ENCODE measurements around the gene MAN1A1. TPM values are rescaled to one million over a fixed set of nuclear protein-coding genes. Genes with fewer than 3 reads are reported as not detected.
A peak's percentile ranks its signal among the peaks of the same experiment; 100 is the strongest.
"Not testable (repeated sequence)": the region's sequence is repeated elsewhere in the genome, so short reads cannot be mapped to it uniquely, and the experiment has no call there.

The MAN1A1 gene
- total RNA-seq, 2 donors from 2014 or later = 41.7 to 43.7 TPM

- Mint-ChIP-seq H3K4me3 (no peak overlapping the region), H3K4me1 (peaks cover 23% of the 10 kb centered on the region), H3K36me3 (ENCODE audit: low read depth) (no peaks in the 10 kb centered on the region), H3K27me3 (ENCODE audit: insufficient read depth) (peaks cover 2% of the 10 kb centered on the region), H3K9me3 (no peaks in the 10 kb centered on the region), H3K27ac (no peak overlapping the region)
- no peak overlapping the region for H3K9ac ChIP-seq (ENCODE audit: extremely low read depth, low read length, poor library complexity, severe bottlenecking)
- no peaks in the 10 kb centered on the region for H3K4me1 ChIP-seq (ENCODE audit: control insufficient read depth, insufficient read depth, low read length)
- DNase-seq = no peak
- H3K27ac ChIP-seq (ENCODE audit: low read depth, low read length) = no peak overlapping the region
- TF ChIP-seq CTCF (conservative IDR thresholded peaks at IDR 0.05) = no peak
- peaks cover 3% of the 10 kb centered on the region for H3K27me3 ChIP-seq (ENCODE audit: control insufficient read depth, insufficient read depth, low read length, poor library complexity, severe bottlenecking)
- no peaks in the 10 kb centered on the region for H3K36me3 ChIP-seq (ENCODE audit: control insufficient read depth, insufficient read depth, low read length)
- peak overlapping the region; percentile 3 for H3K4me3 ChIP-seq (ENCODE audit: low read length)
- no peaks in the 10 kb centered on the region for H3K9me3 ChIP-seq (ENCODE audit: control insufficient read depth, low read length)
- 100% methylated on average over 1 of the region's 1 CpG for WGBS, 2 experiments (ENCODE audit: insufficient coverage in 1 of 2, insufficient read length in 1 of 2)
Measured at GRCh38 chr6:119170103-119170446, 179.5 kb downstream of the MAN1A1 start.

GRCh38 chr6:119169355-119169754 lies 180.2 kb downstream of the MAN1A1 start:
- H3K4me1 ChIP-seq (ENCODE audit: control insufficient read depth, insufficient read depth, low read length); H3K4me3 ChIP-seq (ENCODE audit: low read length); DNase-seq; H3K27me3 Mint-ChIP-seq (ENCODE audit: insufficient read depth); H3K27ac Mint-ChIP-seq; H3K9me3 Mint-ChIP-seq; H3K36me3 Mint-ChIP-seq (ENCODE audit: low read depth); H3K36me3 ChIP-seq (ENCODE audit: control insufficient read depth, insufficient read depth, low read length); H3K9me3 ChIP-seq (ENCODE audit: control insufficient read depth, low read length); H3K27me3 ChIP-seq (ENCODE audit: control insufficient read depth, insufficient read depth, low read length, poor library complexity, severe bottlenecking); H3K27ac ChIP-seq (ENCODE audit: low read depth, low read length); H3K9ac ChIP-seq (ENCODE audit: extremely low read depth, low read length, poor library complexity, severe bottlenecking); H3K4me3 Mint-ChIP-seq: not testable (repeated sequence)
- WGBS, 2 experiments (ENCODE audit: insufficient coverage in 1 of 2, insufficient read length in 1 of 2) = 98 to 100% methylated on average over 2 of the region's 2 CpGs
- peaks cover 23% of the 10 kb centered on the region for H3K4me1 Mint-ChIP-seq

- peaks cover 3% of the 10 kb centered on the region for H3K27me3 ChIP-seq (ENCODE audit: control insufficient read depth, insufficient read depth, low read length, poor library complexity, severe bottlenecking)
- H3K9me3 ChIP-seq (ENCODE audit: control insufficient read depth, low read length) = no peaks in the 10 kb centered on the region
- no peak overlapping the region for H3K27ac ChIP-seq (ENCODE audit: low read depth, low read length)
- DNase-seq = no peak
- Mint-ChIP-seq H3K27ac (no peak overlapping the region), H3K36me3 (ENCODE audit: low read depth) (no peaks in the 10 kb centered on the region), H3K4me3 (no peak overlapping the region), H3K4me1 (peaks cover 13% of the 10 kb centered on the region), H3K27me3 (ENCODE audit: insufficient read depth) (peaks cover 2% of the 10 kb centered on the region), H3K9me3 (no peaks in the 10 kb centered on the region)
- H3K4me1 ChIP-seq (ENCODE audit: control insufficient read depth, insufficient read depth, low read length) = no peaks in the 10 kb centered on the region
- no peak overlapping the region for H3K9ac ChIP-seq (ENCODE audit: extremely low read depth, low read length, poor library complexity, severe bottlenecking)
- no peaks in the 10 kb centered on the region for H3K36me3 ChIP-seq (ENCODE audit: control insufficient read depth, insufficient read depth, low read length)
- no peak for TF ChIP-seq CTCF (conservative IDR thresholded peaks at IDR 0.05)
- WGBS, 2 experiments (ENCODE audit: insufficient coverage in 1 of 2, insufficient read length in 1 of 2) = 91 to 94% methylated on average over 3 of the region's 3 CpGs
- H3K4me3 ChIP-seq (ENCODE audit: low read length) = no peak overlapping the region
Measured at GRCh38 chr6:119166024-119166784, 183.4 kb downstream of the MAN1A1 start.

GRCh38 chr6:119163006-119163405 lies 186.6 kb downstream of the MAN1A1 start:
- 92 to 94% methylated on average over 4 to 8 of the region's 8 CpGs for WGBS, 2 experiments (ENCODE audit: insufficient coverage in 1 of 2, insufficient read length in 1 of 2)
- Mint-ChIP-seq H3K36me3 (ENCODE audit: low read depth) (no peaks in the 10 kb centered on the region), H3K4me1 (no peaks in the 10 kb centered on the region), H3K27me3 (ENCODE audit: insufficient read depth) (peaks cover 7% of the 10 kb centered on the region), H3K27ac (no peak overlapping the region), H3K9me3 (no peaks in the 10 kb centered on the region), H3K4me3 (no peak overlapping the region)
- Histone ChIP-seq H3K36me3 (ENCODE audit: control insufficient read depth, insufficient read depth, low read length) (no peaks in the 10 kb centered on the region), H3K27me3 (ENCODE audit: control insufficient read depth, insufficient read depth, low read length, poor library complexity, severe bottlenecking) (peaks cover 3% of the 10 kb centered on the region), H3K4me3 (ENCODE audit: low read length) (no peak overlapping the region), H3K9me3 (ENCODE audit: control insufficient read depth, low read length) (no peaks in the 10 kb centered on the region), H3K9ac (ENCODE audit: extremely low read depth, low read length, poor library complexity, severe bottlenecking) (no peak overlapping the region), H3K27ac (ENCODE audit: low read depth, low read length) (no peak overlapping the region), H3K4me1 (ENCODE audit: control insufficient read depth, insufficient read depth, low read length) (no peaks in the 10 kb centered on the region)
- no peak for DNase-seq
- no peak for TF ChIP-seq CTCF (conservative IDR thresholded peaks at IDR 0.05)
